ENCODE measurements around the gene ARHGEF10L.
"Not testable (repeated sequence)": the region's sequence is repeated elsewhere in the genome, so short reads cannot be mapped to it uniquely, and the experiment has no call there.

Gene ARHGEF10L

GRCh38 chr1:17618558-17619247 is 79.2 kb downstream of the ARHGEF10L start:
- no peak overlapping the region for H3K27ac ChIP-seq
- ChIA-PET POLR2A (ENCODE audit: low non-redundant PET) (no interaction called here), CTCF (interaction anchor here (0.5 to 1.6 kb wide), 4 partner anchors 12 to 142 kb away, joined by 3 to 5 read pairs (median 4); no protein-coding TSS in a partner anchor)
- no peak for TF ChIP-seq CTCF (conservative IDR thresholded peaks at IDR 0.05; ENCODE audit: low read depth)
- no peak for DNase-seq (ENCODE audit: low spot score)

- no peak for DNase-seq (ENCODE audit: low spot score)
- ChIA-PET CTCF (interaction anchor here (0.6 kb wide), 1 partner anchor 84 kb away, joined by 3 read pairs; no protein-coding TSS in a partner anchor), POLR2A (ENCODE audit: low non-redundant PET) (no interaction called here)
- H3K27ac ChIP-seq = no peak overlapping the region
- TF ChIP-seq CTCF (conservative IDR thresholded peaks at IDR 0.05; ENCODE audit: low read depth) = no peak
These were observed 81.0 kb downstream of the ARHGEF10L start for GRCh38 chr1:17620448-17620847.

GRCh38 chr1:17621691-17622090 is 82.2 kb downstream of the ARHGEF10L start:
- no peak overlapping the region for H3K27ac ChIP-seq
- ChIA-PET CTCF (no interaction called here), POLR2A (ENCODE audit: low non-redundant PET) (no interaction called here)
- DNase-seq (ENCODE audit: low spot score) = no peak
- no peak for TF ChIP-seq CTCF (conservative IDR thresholded peaks at IDR 0.05; ENCODE audit: low read depth)

- ChIA-PET POLR2A (ENCODE audit: low non-redundant PET) (no interaction called here), CTCF (no interaction called here)
- no peak for DNase-seq (ENCODE audit: low spot score)
- TF ChIP-seq CTCF (conservative IDR thresholded peaks at IDR 0.05; ENCODE audit: low read depth) = no peak
- no peak overlapping the region for H3K27ac ChIP-seq
These were observed 83.3 kb downstream of the ARHGEF10L start for GRCh38 chr1:17622823-17623222.

- CTCF ChIA-PET = no interaction called here
- DNase-seq (ENCODE audit: low spot score) = peak; percentile 78
- no peak for TF ChIP-seq CTCF (conservative IDR thresholded peaks at IDR 0.05; ENCODE audit: low read depth)
- POLR2A ChIA-PET (ENCODE audit: low non-redundant PET) = interaction anchor here (0.6 kb wide), 1 partner anchor 258 kb away, joined by 6 read pairs; no protein-coding TSS in a partner anchor
- H3K27ac ChIP-seq = peak overlapping the region; percentile 85
These were observed 85.2 kb downstream of the ARHGEF10L start for GRCh38 chr1:17624611-17625233.

- POLR2A ChIA-PET (ENCODE audit: low non-redundant PET) = no interaction called here
- TF ChIP-seq CTCF (conservative IDR thresholded peaks at IDR 0.05; ENCODE audit: low read depth) = no peak
- H3K27ac ChIP-seq = no peak overlapping the region
- DNase-seq (ENCODE audit: low spot score) = no peak
- CTCF ChIA-PET = no interaction called here
These were observed 87.9 kb downstream of the ARHGEF10L start for GRCh38 chr1:17627239-17628052.

GRCh38 chr1:17629046-17629445 is 89.5 kb downstream of the ARHGEF10L start:
- POLR2A ChIA-PET (ENCODE audit: low non-redundant PET); DNase-seq (ENCODE audit: low spot score); H3K27ac ChIP-seq: not testable (repeated sequence)
- CTCF ChIA-PET = interaction anchor here (0.6 kb wide), 1 partner anchor 134 kb away, joined by 4 read pairs; no protein-coding TSS in a partner anchor
